Loucy (cell line): ENCODE results near the gene PLIN5.
"Not testable (repeated sequence)": the region's sequence is repeated elsewhere in the genome, so short reads cannot be mapped to it uniquely, and the experiment has no call there.

Source experiments
- H2AFZ ChIP-seq: fragments of 200-600 bp; sonication (generic); 2 replicates; pipeline ENCODE4 v1.6.0; 2016; ENCODE audit warnings: antibody characterized with exemption, mild to moderate bottlenecking, low read length, moderate library complexity
- H3F3A ChIP-seq: fragments of 200-600 bp; 2 replicates; pipeline ENCODE4 v1.6.0; 2016; ENCODE audit warnings: antibody characterized with exemption, low read depth, mild to moderate bottlenecking
- H3K27me3 ChIP-seq: fragments of 200-600 bp; sonication (generic); 2 replicates; pipeline ENCODE4 v1.6.1; 2014; ENCODE audit warnings: low read length, mild to moderate bottlenecking; ENCODE audit not compliant: insufficient read depth, poor library complexity, severe bottlenecking
- H3K36me3 ChIP-seq: fragments of 200-600 bp; sonication (generic); 2 replicates; pipeline ENCODE4 v1.6.1; 2016; ENCODE audit warnings: low read length; ENCODE audit not compliant: insufficient read depth
- H3K4me1 ChIP-seq: fragments of 200-600 bp; sonication (generic); 2 replicates; pipeline ENCODE4 v1.5.1; 2014; ENCODE audit warnings: low read length, mild to moderate bottlenecking; ENCODE audit not compliant: insufficient read depth, poor library complexity, severe bottlenecking
- H3K4me2 ChIP-seq: fragments of 200-600 bp; sonication (generic); 2 replicates; pipeline ENCODE4 v1.6.0; 2014; ENCODE audit warnings: antibody characterized with exemption, low read length, low read depth, mild to moderate bottlenecking; ENCODE audit not compliant: poor library complexity, severe bottlenecking
- H3K4me3 ChIP-seq: fragments of 200-600 bp; sonication (generic); 2 replicates; pipeline ENCODE4 v1.5.1; 2014; ENCODE audit warnings: low read length, mild to moderate bottlenecking, mixed read lengths; ENCODE audit not compliant: poor library complexity, severe bottlenecking
- H3K79me2 ChIP-seq: fragments of 200-600 bp; sonication (generic); 2 replicates; pipeline ENCODE4 v1.6.1; 2014; ENCODE audit warnings: low read length; ENCODE audit not compliant: insufficient read depth
- H3K9ac ChIP-seq: fragments of 200-600 bp; sonication (generic); 2 replicates; pipeline ENCODE4 v1.6.0; 2014; ENCODE audit warnings: mild to moderate bottlenecking, low read depth, low read length, moderate library complexity; ENCODE audit not compliant: poor library complexity, severe bottlenecking
- H3K9me2 ChIP-seq: fragments of 200-600 bp; sonication (generic); replicated peaks from 2 replicates; pipeline ENCODE4 v1.6.1; 2016; ENCODE audit warnings: low read depth, low read length, mixed read lengths
- H3K9me3 ChIP-seq: fragments of 200-600 bp; sonication (generic); 2 replicates; pipeline ENCODE4 v1.6.1; 2014; ENCODE audit warnings: mild to moderate bottlenecking, antibody characterized with exemption, low read length, low read depth; ENCODE audit not compliant: insufficient read depth
- H4K20me1 ChIP-seq: fragments of 200-600 bp; sonication (generic); 2 replicates; pipeline ENCODE4 v1.6.0; 2014; ENCODE audit warnings: antibody characterized with exemption, low read length, mild to moderate bottlenecking; ENCODE audit not compliant: insufficient read depth, poor library complexity, severe bottlenecking
- CTCF ChIP-seq: fragments of 200-600 bp; sonication (generic); conservative IDR thresholded peaks from 2 replicates; pipeline ENCODE4 v1.5.1; 2014; ENCODE audit warnings: mild to moderate bottlenecking, antibody characterized with exemption, low read length
- EZH2phosphoT487 ChIP-seq: fragments of 200-600 bp; IDR thresholded peaks from 2 replicates; pipeline ENCODE4 v1.6.1; 2018; ENCODE audit warnings: antibody characterized with exemption, mild to moderate bottlenecking, moderate library complexity, borderline replicate concordance

The PLIN5 gene

GRCh38 chr19:4529924-4530522, 5.0 kb downstream of the PLIN5 start:
- H3K4me3 ChIP-seq: no peak overlapping the region
- H3F3A ChIP-seq: no peaks in the 10 kb centered on the region
- no peaks in the 10 kb centered on the region for H3K79me2 ChIP-seq
- no peaks in the 10 kb centered on the region for H3K9me3 ChIP-seq
- no peaks in the 10 kb centered on the region for H3K9me2 ChIP-seq
- no peaks in the 10 kb centered on the region for H4K20me1 ChIP-seq
- TF ChIP-seq CTCF (no peak), EZH2phosphoT487 (no peak)
- H3K9ac ChIP-seq: no peak overlapping the region
- H3K4me2 ChIP-seq: no peak overlapping the region
- no peaks in the 10 kb centered on the region for H3K27me3 ChIP-seq
- H2AFZ ChIP-seq: no peak overlapping the region
- no peaks in the 10 kb centered on the region for H3K36me3 ChIP-seq
- H3K4me1 ChIP-seq: no peaks in the 10 kb centered on the region

- no peaks in the 10 kb centered on the region for H3K79me2 ChIP-seq
- no peaks in the 10 kb centered on the region for H4K20me1 ChIP-seq
- no peaks in the 10 kb centered on the region for H3K4me1 ChIP-seq
- no peaks in the 10 kb centered on the region for H3K27me3 ChIP-seq
- no peaks in the 10 kb centered on the region for H3F3A ChIP-seq
- H3K4me2 ChIP-seq: no peak overlapping the region
- no peaks in the 10 kb centered on the region for H3K9me2 ChIP-seq
- no peaks in the 10 kb centered on the region for H3K9me3 ChIP-seq
- TF ChIP-seq EZH2phosphoT487 (no peak), CTCF (no peak)
- no peak overlapping the region for H2AFZ ChIP-seq
- H3K4me3 ChIP-seq: no peak overlapping the region
- H3K9ac ChIP-seq: no peak overlapping the region
- H3K36me3 ChIP-seq: no peaks in the 10 kb centered on the region
Observed at GRCh38 chr19:4528843-4529242, 6.2 kb downstream of the PLIN5 start.

GRCh38 chr19:4527377-4527776, 7.6 kb downstream of the PLIN5 start:
- H4K20me1 ChIP-seq, H2AFZ ChIP-seq, H3K9ac ChIP-seq, H3K4me1 ChIP-seq, H3K9me3 ChIP-seq, H3F3A ChIP-seq, H3K79me2 ChIP-seq, H3K4me3 ChIP-seq, H3K9me2 ChIP-seq, H3K4me2 ChIP-seq, H3K27me3 ChIP-seq, H3K36me3 ChIP-seq: not testable (repeated sequence)

- H3K4me2 ChIP-seq: no peak overlapping the region
- no peaks in the 10 kb centered on the region for H3K79me2 ChIP-seq
- no peaks in the 10 kb centered on the region for H3K9me3 ChIP-seq
- H3F3A ChIP-seq: no peaks in the 10 kb centered on the region
- no peak overlapping the region for H3K4me3 ChIP-seq
- H3K36me3 ChIP-seq: no peaks in the 10 kb centered on the region
- no peaks in the 10 kb centered on the region for H3K4me1 ChIP-seq
- H2AFZ ChIP-seq: no peak overlapping the region
- H4K20me1 ChIP-seq: no peaks in the 10 kb centered on the region
- H3K9ac ChIP-seq: no peak overlapping the region
- TF ChIP-seq EZH2phosphoT487: no peak
- no peak for TF ChIP-seq CTCF
- no peaks in the 10 kb centered on the region for H3K9me2 ChIP-seq
- H3K27me3 ChIP-seq: no peaks in the 10 kb centered on the region
Observed at GRCh38 chr19:4525563-4526002, 9.4 kb downstream of the PLIN5 start.
